PC-9 (cell line): ENCODE data around the gene CPSF2. TPM values are rescaled to one million over a fixed set of nuclear protein-coding genes. Genes with fewer than 3 reads are reported as not detected.

ENCODE experiments used
- BruUV-seq: library from RNA; stranded (reverse); fragments of 400-500 nt; replicated peaks from 2 replicates; lab custom pipeline; 2021; lab: Mats Ljungman, UMichigan
- CTCF ChIA-PET: fragments of 300-600 bp; sonication (Branson Sonifier 250); formaldehyde crosslinking; loops from one replicate; lab custom pipeline; 2022; ENCODE audit warnings: antibody characterized with exemption; lab: Charles Lee
- POLR2A ChIA-PET: fragments of 300-600 bp; sonication (Branson Sonifier 250); formaldehyde crosslinking; loops from one replicate; lab custom pipeline; 2022; ENCODE audit warnings: antibody characterized with exemption; ENCODE audit not compliant: unreplicated experiment; lab: Charles Lee
- DNase-seq, 2 experiments: peaks; one replicate each; pipeline versions ENCODE4 v3.0.0 to v3.0.0-alpha.2; 2015 to 2022; ENCODE audit warnings: mixed read lengths in 1 of 2
- H2AFZ ChIP-seq: fragments of 200-600 bp; sonication (generic); 2 replicates; pipeline ENCODE4 v1.8.1; 2017; ENCODE audit warnings: antibody characterized with exemption
- H3F3A ChIP-seq: fragments of 200-600 bp; sonication (generic); 2 replicates; pipeline ENCODE4 v1.8.1; 2017; ENCODE audit warnings: antibody characterized with exemption, mild to moderate bottlenecking, low read depth; ENCODE audit not compliant: insufficient read depth
- H3K27ac ChIP-seq: fragments of 200-600 bp; sonication (generic); 2 replicates; pipeline ENCODE4 v1.6.1; 2016; ENCODE audit warnings: mixed run types
- H3K27me3 ChIP-seq: fragments of 200-600 bp; sonication (generic); 2 replicates; pipeline ENCODE4 v1.6.1; 2016; ENCODE audit warnings: low read depth, mixed run types; ENCODE audit not compliant: insufficient read depth
- H3K36me3 ChIP-seq: fragments of 200-600 bp; sonication (generic); 2 replicates; pipeline ENCODE4 v1.6.1; 2016; ENCODE audit warnings: low read depth, mixed run types
- H3K4me1 ChIP-seq: fragments of 200-600 bp; sonication (generic); replicated peaks from 2 replicates; pipeline ENCODE4 v1.6.1; 2016; ENCODE audit warnings: mixed run types; ENCODE audit not compliant: insufficient read depth
- H3K4me2 ChIP-seq: fragments of 200-600 bp; sonication (generic); 2 replicates; pipeline ENCODE4 v1.6.1; 2017; ENCODE audit warnings: mixed run types
- H3K4me3 ChIP-seq: fragments of 200-600 bp; sonication (generic); 2 replicates; pipeline ENCODE4 v1.6.1; 2016; ENCODE audit warnings: mixed run types
- H3K79me2 ChIP-seq: fragments of 200-600 bp; sonication (generic); 2 replicates; pipeline ENCODE4 v1.6.1; 2017; ENCODE audit warnings: low read depth, mixed run types
- H3K9me2 ChIP-seq: fragments of 200-600 bp; sonication (generic); 2 replicates; pipeline ENCODE4 v1.8.1; 2017; ENCODE audit warnings: mild to moderate bottlenecking; ENCODE audit not compliant: insufficient read depth
- H3K9me3 ChIP-seq: fragments of 200-600 bp; sonication (generic); 2 replicates; pipeline ENCODE4 v1.8.1; 2016; ENCODE audit warnings: low read depth; ENCODE audit not compliant: insufficient read depth
- H4K20me1 ChIP-seq: fragments of 200-600 bp; sonication (generic); 2 replicates; pipeline ENCODE4 v1.8.1; 2017; ENCODE audit not compliant: insufficient read depth
- EZH2 ChIP-seq: fragments of 200-600 bp; sonication (generic); IDR thresholded peaks from 2 replicates; pipeline ENCODE4 v1.8.0; 2017; ENCODE audit warnings: antibody characterized with exemption, low read depth
- intact Hi-C: fragments of 100-400 bp; cut with micrococcal nuclease; formaldehyde crosslinking; loops from one replicate; pipeline ENCODE4 v1.10.0; 2022; ENCODE audit not compliant: unreplicated experiment
- total RNA-seq: library from RNA; stranded (reverse); gene quantifications from 2 replicates; pipeline ENCODE4 v1.2.3, GENCODE V29; 2021
- TF ChIP-seq, protein P1 (sequence below): fragments of 200-600 bp; sonication (generic); conservative IDR thresholded peaks from 2 replicates; pipeline ENCODE4 v1.6.1; 2017; ENCODE audit warnings: mixed run types, antibody characterized with exemption, mild to moderate bottlenecking, moderate library complexity

The CPSF2 gene
- total RNA-seq, 1 experiment from 2014 or later = 23.0 TPM

DNA sequence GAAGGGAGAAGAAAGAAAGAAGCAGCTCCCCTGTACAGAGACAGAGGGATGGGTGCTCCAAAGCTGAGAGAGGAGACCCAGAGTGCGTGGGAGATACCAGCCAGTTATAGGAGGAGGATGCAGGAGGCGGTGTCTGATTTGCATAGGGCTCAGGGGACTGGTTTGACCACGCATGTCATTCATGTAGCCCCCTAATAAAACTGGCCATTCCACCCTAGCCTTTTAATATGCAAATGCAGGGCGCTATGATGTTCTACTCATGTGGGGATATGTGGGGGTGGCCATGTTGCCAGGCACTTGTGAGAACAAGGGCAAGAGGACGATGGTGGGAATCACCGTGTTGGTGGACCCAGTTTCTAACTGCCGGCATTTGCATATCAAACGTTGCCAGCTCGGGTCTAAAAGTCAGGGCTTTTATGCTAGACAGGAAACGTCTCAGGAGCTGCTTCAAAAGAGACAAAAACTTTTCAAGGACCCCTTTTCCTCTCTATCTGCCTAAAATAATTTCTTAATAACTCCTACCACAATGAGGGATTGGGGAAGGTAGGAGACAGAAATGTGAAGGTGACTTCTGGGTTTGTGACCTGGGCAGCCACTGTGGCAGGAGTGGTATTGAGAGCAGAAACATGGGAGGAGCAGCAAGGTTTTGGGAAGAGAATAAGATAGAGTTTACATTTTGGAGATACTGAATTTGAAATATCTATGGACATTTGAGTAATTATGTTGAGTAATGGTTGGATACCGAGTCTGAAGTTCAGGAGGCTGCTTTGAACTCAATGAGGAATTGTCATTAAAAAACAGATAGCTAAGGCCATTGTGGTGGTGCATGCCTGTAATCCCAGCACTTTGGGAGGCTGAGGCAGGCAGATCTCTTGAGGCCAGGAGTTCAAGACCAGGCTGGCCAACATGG lies 13.2 kb upstream of the CPSF2 start:
- H3K4me3 ChIP-seq = no peak overlapping the region
- H3K27ac ChIP-seq = no peak overlapping the region
- DNase-seq = no peak
- intact Hi-C loops = no loop called here
- peaks cover 9% of the 10 kb centered on the region; the same call in 1 of the 2 replicates for H3F3A ChIP-seq
- no peaks in the 10 kb centered on the region for H4K20me1 ChIP-seq
- H3K4me2 ChIP-seq = no peak overlapping the region
- no peaks in the 10 kb centered on the region for H3K9me3 ChIP-seq
- no peaks in the 10 kb centered on the region for H3K9me2 ChIP-seq
- no TSS peak for BruUV-seq
- TF ChIP-seq EZH2 = no peak
- TF ChIP-seq, protein P1, sequence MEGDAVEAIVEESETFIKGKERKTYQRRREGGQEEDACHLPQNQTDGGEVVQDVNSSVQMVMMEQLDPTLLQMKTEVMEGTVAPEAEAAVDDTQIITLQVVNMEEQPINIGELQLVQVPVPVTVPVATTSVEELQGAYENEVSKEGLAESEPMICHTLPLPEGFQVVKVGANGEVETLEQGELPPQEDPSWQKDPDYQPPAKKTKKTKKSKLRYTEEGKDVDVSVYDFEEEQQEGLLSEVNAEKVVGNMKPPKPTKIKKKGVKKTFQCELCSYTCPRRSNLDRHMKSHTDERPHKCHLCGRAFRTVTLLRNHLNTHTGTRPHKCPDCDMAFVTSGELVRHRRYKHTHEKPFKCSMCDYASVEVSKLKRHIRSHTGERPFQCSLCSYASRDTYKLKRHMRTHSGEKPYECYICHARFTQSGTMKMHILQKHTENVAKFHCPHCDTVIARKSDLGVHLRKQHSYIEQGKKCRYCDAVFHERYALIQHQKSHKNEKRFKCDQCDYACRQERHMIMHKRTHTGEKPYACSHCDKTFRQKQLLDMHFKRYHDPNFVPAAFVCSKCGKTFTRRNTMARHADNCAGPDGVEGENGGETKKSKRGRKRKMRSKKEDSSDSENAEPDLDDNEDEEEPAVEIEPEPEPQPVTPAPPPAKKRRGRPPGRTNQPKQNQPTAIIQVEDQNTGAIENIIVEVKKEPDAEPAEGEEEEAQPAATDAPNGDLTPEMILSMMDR = no peak
- no peaks in the 10 kb centered on the region for H3K27me3 ChIP-seq
- H3K4me1 ChIP-seq = peaks cover 4% of the 10 kb centered on the region
- CTCF ChIA-PET = no interaction called here
- H2AFZ ChIP-seq = no peak overlapping the region
- peaks cover 22% of the 10 kb centered on the region for H3K79me2 ChIP-seq
- no peaks in the 10 kb centered on the region for H3K36me3 ChIP-seq
- POLR2A ChIA-PET = no interaction called here

- DNase-seq = no peak
- Histone ChIP-seq H3K4me1 (peaks cover 4% of the 10 kb centered on the region), H3K9me3 (no peaks in the 10 kb centered on the region), H3K4me3 (no peak overlapping the region), H3K27me3 (no peaks in the 10 kb centered on the region), H2AFZ (no peak overlapping the region), H3F3A (peaks cover 9% of the 10 kb centered on the region; the same call in 1 of the 2 replicates), H3K79me2 (peaks cover 13% of the 10 kb centered on the region), H3K9me2 (no peaks in the 10 kb centered on the region), H4K20me1 (no peaks in the 10 kb centered on the region), H3K27ac (no peak overlapping the region), H3K36me3 (no peaks in the 10 kb centered on the region), H3K4me2 (no peak overlapping the region)
- intact Hi-C loops = no loop called here
- CTCF ChIA-PET = no interaction called here
- no TSS peak for BruUV-seq
- POLR2A ChIA-PET = no interaction called here
- TF ChIP-seq, protein P1 = no peak
- TF ChIP-seq EZH2 = no peak
Observed at GRCh38 chr14:92109490-92109889, 12.3 kb upstream of the CPSF2 start.

- intact Hi-C loops = no loop called here
- H3K9me2 ChIP-seq = no peaks in the 10 kb centered on the region
- DNase-seq = no peak
- no peaks in the 10 kb centered on the region for H4K20me1 ChIP-seq
- peaks cover 26% of the 10 kb centered on the region for H3K79me2 ChIP-seq
- H3K4me2 ChIP-seq = peak overlapping the region; percentile 79
- H3K36me3 ChIP-seq = no peaks in the 10 kb centered on the region; the same call in 1 of the 2 replicates
- TSS peak; percentile 73 for BruUV-seq
- ChIA-PET CTCF (no interaction called here), POLR2A (interaction anchor here (0.6 to 0.8 kb wide), 2 partner anchors 663 to 994 kb away, joined by 3 to 5 read pairs; no protein-coding TSS in a partner anchor)
- H3K4me3 ChIP-seq = peak overlapping the region; percentile 94
- no peak for TF ChIP-seq EZH2
- TF ChIP-seq, protein P1 = no peak
- H2AFZ ChIP-seq = peak overlapping the region; percentile 88
- peak overlapping the region; percentile 81 for H3K27ac ChIP-seq
- H3F3A ChIP-seq = no peaks in the 10 kb centered on the region
- no peaks in the 10 kb centered on the region for H3K9me3 ChIP-seq
- no peaks in the 10 kb centered on the region for H3K27me3 ChIP-seq
- H3K4me1 ChIP-seq = 0 out of 2 replicates have a peak, but pooled peaks cover 10% of the 10 kb centered on the region
Observed at GRCh38 chr14:92121207-92121669, 531 bp upstream of the CPSF2 start.
